GM19035 (cell line): ENCODE results near the gene WNT1.
A peak's percentile ranks its signal among the peaks of the same experiment; 100 is the strongest.

Experiments used
- ATAC-seq: cut with Tn5 transposase; IDR thresholded peaks from one replicate; pipeline ENCODE4 v1.9.1; 2021; ENCODE audit not compliant: unreplicated experiment

Gene WNT1

GRCh38 chr12:48978291-48978740, at the start of gene WNT1:
Gene WNT1 (plus strand): TSS chr12:48978322. CDS start chr12:48978651, 329 bp downstream.
- ATAC-seq: no peak

GRCh38 chr12:48929551-48929950, 48.6 kb upstream of the WNT1 start:
- ATAC-seq: no peak

- no peak for ATAC-seq
Measured at GRCh38 chr12:48930475-48930874, 47.6 kb upstream of the WNT1 start.

- no peak for ATAC-seq
Measured at GRCh38 chr12:48932878-48933277, 45.2 kb upstream of the WNT1 start.

- ATAC-seq: no peak
Measured at GRCh38 chr12:48933664-48934311, 44.3 kb upstream of the WNT1 start.

GRCh38 chr12:48934312-48934706, 43.8 kb upstream of the WNT1 start:
- ATAC-seq: no peak

- no peak for ATAC-seq
Measured at GRCh38 chr12:48936379-48936979, 41.6 kb upstream of the WNT1 start.

- ATAC-seq: no peak
Measured at GRCh38 chr12:48937170-48937569, 41.0 kb upstream of the WNT1 start.

- no peak for ATAC-seq
Measured at GRCh38 chr12:48938805-48939204, 39.3 kb upstream of the WNT1 start.

GRCh38 chr12:48940181-48940580, 37.9 kb upstream of the WNT1 start:
- no peak for ATAC-seq

- ATAC-seq: no peak
Measured at GRCh38 chr12:48943221-48943620, 34.9 kb upstream of the WNT1 start.

GRCh38 chr12:48946205-48946604, 31.9 kb upstream of the WNT1 start:
- no peak for ATAC-seq

- ATAC-seq: no peak
Measured at GRCh38 chr12:48946943-48947342, 31.2 kb upstream of the WNT1 start.

- no peak for ATAC-seq
Measured at GRCh38 chr12:48947727-48948126, 30.4 kb upstream of the WNT1 start.

GRCh38 chr12:48952691-48953090, 25.4 kb upstream of the WNT1 start:
- ATAC-seq: no peak

GRCh38 chr12:48954061-48954460, 24.1 kb upstream of the WNT1 start:
- ATAC-seq: no peak

GRCh38 chr12:48954841-48955501, 23.2 kb upstream of the WNT1 start:
- no peak for ATAC-seq

- no peak for ATAC-seq
Measured at GRCh38 chr12:48956279-48957140, 21.6 kb upstream of the WNT1 start.

- peak; percentile 84 for ATAC-seq
Measured at GRCh38 chr12:48957141-48958048, 20.7 kb upstream of the WNT1 start, which contains the start of gene ARF3. Gene ARF3 (minus strand): TSS chr12:48957487. CDS start chr12:48941095, 16,392 bp downstream.

GRCh38 chr12:48958049-48958388, 20.1 kb upstream of the WNT1 start:
- no peak for ATAC-seq
